Suprapubic skin (tissue), 4 donors: ENCODE data around the gene CAPN3.

Experiments
- CTCF ChIP-seq, 2 donors: fragments of 200-600 bp in 1 of 2; fragments of 450-650 bp in 1 of 2; sonication (generic) in 1 of 2; IDR thresholded peaks; one replicate each; pipeline ENCODE4 v1.5.1; 2016 to 2019; ENCODE audit warnings: antibody characterized with exemption in 2 of 2, mild to moderate bottlenecking in 1 of 2, moderate library complexity in 1 of 2
- EP300 ChIP-seq: sonication (generic); formaldehyde crosslinking; IDR thresholded peaks from one replicate; pipeline ENCODE4 v1.6.1; 2017; ENCODE audit warnings: antibody characterized with exemption
- POLR2A ChIP-seq, 2 donors: fragments of 450-650 bp; IDR thresholded peaks; one replicate each; pipeline ENCODE4 v1.6.1; 2017; ENCODE audit warnings: antibody characterized with exemption in 2 of 2, mild to moderate bottlenecking in 2 of 2, moderate library complexity in 2 of 2
- POLR2AphosphoS5 ChIP-seq, 3 donors: sonication (generic); formaldehyde crosslinking; IDR thresholded peaks; one replicate each; pipeline ENCODE4 v1.6.1; 2017; ENCODE audit warnings: antibody characterized with exemption in 3 of 3

- TF ChIP-seq POLR2A (IDR thresholded peaks at IDR 0.05) (no peak), CTCF (IDR thresholded peaks at IDR 0.05) (no peak), EP300 (no peak), POLR2AphosphoS5 (IDR thresholded peaks at IDR 0.05) (no peak)
These were observed 6.7 kb downstream of the CAPN3 start for GRCh38 chr15:42365921-42366550.
